ENCODE results near the gene SCYL3.

DNA sequence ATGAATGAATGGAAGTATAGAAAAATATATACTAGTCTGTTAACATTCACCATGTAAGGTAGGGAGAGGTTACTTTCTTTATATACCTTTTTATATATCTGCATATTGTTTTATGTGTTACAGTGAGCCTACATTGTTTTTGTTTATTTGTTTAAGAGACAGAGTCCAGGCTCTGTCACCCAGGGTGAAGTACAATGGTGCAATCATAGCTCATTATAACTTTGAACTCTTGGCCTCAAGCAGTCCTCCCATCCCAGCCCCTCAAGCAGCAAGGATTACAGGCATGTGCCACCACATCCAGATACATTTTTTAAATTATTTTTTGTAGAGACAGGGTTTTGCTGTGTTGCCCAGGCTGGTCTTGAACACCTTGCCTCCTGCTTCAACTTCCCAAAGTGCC lies 7.4 kb upstream of the SCYL3 start:
- TF ChIP-seq NFRKB (IDR thresholded peaks at IDR 0.05) (no peak), TARDBP (IDR thresholded peaks at IDR 0.05) (no peak), BHLHE40 (IDR thresholded peaks at IDR 0.05; ENCODE audit: borderline replicate concordance) (no peak), ARNT (IDR thresholded peaks at IDR 0.05) (no peak), SP1 (IDR thresholded peaks at IDR 0.05) (no peak)
- TF ChIP-seq, protein P1, sequence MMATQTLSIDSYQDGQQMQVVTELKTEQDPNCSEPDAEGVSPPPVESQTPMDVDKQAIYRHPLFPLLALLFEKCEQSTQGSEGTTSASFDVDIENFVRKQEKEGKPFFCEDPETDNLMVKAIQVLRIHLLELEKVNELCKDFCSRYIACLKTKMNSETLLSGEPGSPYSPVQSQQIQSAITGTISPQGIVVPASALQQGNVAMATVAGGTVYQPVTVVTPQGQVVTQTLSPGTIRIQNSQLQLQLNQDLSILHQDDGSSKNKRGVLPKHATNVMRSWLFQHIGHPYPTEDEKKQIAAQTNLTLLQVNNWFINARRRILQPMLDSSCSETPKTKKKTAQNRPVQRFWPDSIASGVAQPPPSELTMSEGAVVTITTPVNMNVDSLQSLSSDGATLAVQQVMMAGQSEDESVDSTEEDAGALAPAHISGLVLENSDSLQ (IDR thresholded peaks at IDR 0.05) = no peak
